HFFc6 (cell line): Measurements from ENCODE around the gene CDC45. TPM values are rescaled to one million over a fixed set of nuclear protein-coding genes. Genes with fewer than 3 reads are reported as not detected.
A peak's percentile ranks its signal among the peaks of the same experiment; 100 is the strongest.

ENCODE experiments used
- DNase-seq: peaks from one replicate; pipeline ENCODE4 v3.0.0-alpha.2; 2018
- H3K27ac Mint-ChIP-seq: 2 replicates; pipeline ENCODE4 v1.8.0; 2020; ENCODE audit warnings: mild to moderate bottlenecking, mixed read lengths
- H3K27me3 Mint-ChIP-seq: 2 replicates; pipeline ENCODE4 v1.8.0; 2021; ENCODE audit warnings: mild to moderate bottlenecking, moderate library complexity, mixed read lengths; ENCODE audit not compliant: insufficient read depth
- H3K36me3 Mint-ChIP-seq: 2 replicates; pipeline ENCODE4 v1.8.0; 2021; ENCODE audit warnings: low read depth, mixed read lengths
- H3K4me1 Mint-ChIP-seq: 2 replicates; pipeline ENCODE4 v1.8.0; 2020; ENCODE audit warnings: low read depth, mixed read lengths
- H3K4me3 Mint-ChIP-seq: 2 replicates; pipeline ENCODE4 v1.8.0; 2020; ENCODE audit warnings: mild to moderate bottlenecking, moderate library complexity, mixed read lengths
- H3K9me3 Mint-ChIP-seq: 2 replicates; pipeline ENCODE4 v1.8.0; 2020; ENCODE audit warnings: mild to moderate bottlenecking, mixed read lengths
- total RNA-seq, 6 experiments: library from RNA; stranded (reverse); fragmentation: NEBNext Ultra II Directional; extraction: Animal tissue kit (Norgen Biotek cat#: 25700); gene quantifications; 2 replicates in 1 of 6; 3 replicates in 5 of 6; pipeline ENCODE4 v1.2.3, GENCODE V29; 2021
- TF ChIP-seq, protein P1 (sequence below): fragments of 200-600 bp; sonication (generic); IDR thresholded peaks from 2 replicates; pipeline ENCODE4 v1.5.0; 2021; ENCODE audit warnings: antibody characterized with exemption, mild to moderate bottlenecking

Gene CDC45
- total RNA-seq, 6 experiments from 2014 or later = 8.8 to 17.4 (median 16.2) TPM

DNA sequence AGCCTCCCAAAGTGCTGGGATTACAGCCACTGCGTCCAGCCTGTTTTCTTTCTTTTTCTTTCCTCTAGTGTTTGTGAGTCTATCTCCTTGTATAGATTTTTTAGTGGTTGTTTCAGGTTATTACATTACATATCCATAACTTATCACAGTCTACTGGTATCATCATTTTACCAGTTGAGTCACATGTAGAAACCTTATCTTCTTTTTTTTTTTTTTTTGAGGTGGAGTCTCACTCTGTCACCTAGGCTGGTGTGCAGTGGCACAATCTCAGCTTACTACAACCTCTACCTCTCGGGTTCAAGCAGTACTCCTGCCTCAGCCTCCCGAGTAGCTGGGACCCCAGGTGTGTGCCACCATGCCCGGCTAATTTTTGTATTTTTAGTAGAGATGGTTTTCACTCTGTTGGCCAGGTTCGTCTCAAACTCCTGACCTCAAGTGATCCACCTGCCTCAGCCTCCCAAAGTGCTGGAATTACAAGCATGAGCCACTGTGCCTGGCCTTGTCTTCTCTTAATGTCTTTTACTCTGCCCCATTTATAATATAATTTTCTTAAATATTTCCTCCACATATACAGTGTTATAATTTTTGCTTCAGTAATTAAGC, 11.0 kb downstream of the CDC45 start:
- TF ChIP-seq, protein P1, sequence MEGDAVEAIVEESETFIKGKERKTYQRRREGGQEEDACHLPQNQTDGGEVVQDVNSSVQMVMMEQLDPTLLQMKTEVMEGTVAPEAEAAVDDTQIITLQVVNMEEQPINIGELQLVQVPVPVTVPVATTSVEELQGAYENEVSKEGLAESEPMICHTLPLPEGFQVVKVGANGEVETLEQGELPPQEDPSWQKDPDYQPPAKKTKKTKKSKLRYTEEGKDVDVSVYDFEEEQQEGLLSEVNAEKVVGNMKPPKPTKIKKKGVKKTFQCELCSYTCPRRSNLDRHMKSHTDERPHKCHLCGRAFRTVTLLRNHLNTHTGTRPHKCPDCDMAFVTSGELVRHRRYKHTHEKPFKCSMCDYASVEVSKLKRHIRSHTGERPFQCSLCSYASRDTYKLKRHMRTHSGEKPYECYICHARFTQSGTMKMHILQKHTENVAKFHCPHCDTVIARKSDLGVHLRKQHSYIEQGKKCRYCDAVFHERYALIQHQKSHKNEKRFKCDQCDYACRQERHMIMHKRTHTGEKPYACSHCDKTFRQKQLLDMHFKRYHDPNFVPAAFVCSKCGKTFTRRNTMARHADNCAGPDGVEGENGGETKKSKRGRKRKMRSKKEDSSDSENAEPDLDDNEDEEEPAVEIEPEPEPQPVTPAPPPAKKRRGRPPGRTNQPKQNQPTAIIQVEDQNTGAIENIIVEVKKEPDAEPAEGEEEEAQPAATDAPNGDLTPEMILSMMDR = no peak
- Mint-ChIP-seq H3K4me1 (peaks cover under 1% of the 10 kb centered on the region; the same call in 1 of the 2 replicates), H3K27me3 (0 out of 2 replicates have a peak, but pooled peaks cover 2% of the 10 kb centered on the region), H3K27ac (no peak overlapping the region), H3K4me3 (no peak overlapping the region), H3K9me3 (no peaks in the 10 kb centered on the region), H3K36me3 (no peaks in the 10 kb centered on the region; the same call in 1 of the 2 replicates)
- no peak for DNase-seq

DNA sequence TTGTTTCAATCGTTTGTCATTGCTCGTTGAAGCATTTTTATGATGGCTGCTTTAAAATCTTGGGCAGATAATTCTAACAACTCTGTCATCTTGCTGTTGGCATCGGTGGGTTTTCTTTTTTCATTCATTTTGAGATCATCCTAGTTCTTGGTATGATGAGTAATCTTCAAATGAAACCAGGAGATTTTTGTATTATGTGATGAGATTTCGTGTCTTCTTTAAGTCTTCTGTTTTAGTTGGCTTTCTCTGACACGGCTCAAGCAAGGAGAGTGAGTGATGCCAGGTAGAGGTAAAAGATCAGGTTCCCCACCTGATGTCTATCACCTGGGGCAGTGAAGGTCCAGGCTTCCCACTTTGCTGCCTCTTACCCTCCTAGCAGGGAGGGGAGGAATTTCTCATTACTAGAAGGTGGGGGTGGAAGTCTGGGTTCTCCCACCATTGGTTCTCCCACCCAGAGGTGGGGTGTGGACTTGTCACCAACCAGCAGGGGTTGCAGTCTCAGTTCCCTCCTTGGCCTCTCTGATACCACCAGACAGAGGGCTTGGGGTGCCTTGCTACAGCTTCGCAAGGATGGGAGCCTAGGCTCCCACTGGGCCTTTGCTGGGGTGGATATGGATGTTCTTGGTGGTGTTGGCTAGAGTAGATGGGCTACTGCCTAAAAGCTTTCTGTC, 12.9 kb downstream of the CDC45 start:
- Mint-ChIP-seq H3K9me3 (no peaks in the 10 kb centered on the region), H3K27me3 (peaks cover 2% of the 10 kb centered on the region; the same call in 1 of the 2 replicates), H3K27ac (no peak overlapping the region), H3K36me3 (peaks cover 4% of the 10 kb centered on the region), H3K4me3 (no peak overlapping the region), H3K4me1 (peaks cover 14% of the 10 kb centered on the region)
- TF ChIP-seq, protein P1 = no peak
- DNase-seq = no peak

DNA sequence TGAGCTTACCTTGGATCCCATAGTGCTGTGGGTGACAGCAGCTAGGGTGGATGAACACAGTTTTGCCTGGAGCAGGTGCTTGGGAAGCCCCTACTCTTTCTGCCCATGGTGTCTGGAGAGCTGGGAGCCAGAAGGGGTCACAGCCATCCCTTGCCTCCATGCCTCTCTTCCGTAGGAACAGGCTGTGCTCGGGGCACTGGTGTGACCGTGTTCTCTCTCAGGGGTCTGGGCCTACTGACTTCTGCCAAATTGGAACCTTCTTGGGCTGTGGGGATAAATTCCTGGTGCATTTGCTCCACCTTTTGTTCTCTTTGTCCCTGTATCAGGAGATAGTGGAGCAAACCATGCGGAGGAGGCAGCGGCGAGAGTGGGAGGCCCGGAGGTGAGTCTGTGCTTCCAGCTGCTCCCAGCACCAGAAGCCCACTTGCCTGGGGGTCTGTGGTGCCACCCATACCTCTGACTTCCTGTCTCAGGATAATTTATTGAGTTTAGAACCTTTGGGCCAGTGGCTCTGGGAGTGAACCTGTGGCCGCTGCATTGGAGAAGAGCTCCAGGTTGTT, 14.4 kb downstream of the CDC45 start:
- Mint-ChIP-seq H3K27me3 (peaks cover 2% of the 10 kb centered on the region; the same call in 1 of the 2 replicates), H3K27ac (no peak overlapping the region), H3K4me1 (peaks cover 15% of the 10 kb centered on the region), H3K36me3 (peaks cover 4% of the 10 kb centered on the region), H3K4me3 (no peak overlapping the region), H3K9me3 (no peaks in the 10 kb centered on the region)
- DNase-seq = no peak
- TF ChIP-seq, protein P1 = no peak

DNA sequence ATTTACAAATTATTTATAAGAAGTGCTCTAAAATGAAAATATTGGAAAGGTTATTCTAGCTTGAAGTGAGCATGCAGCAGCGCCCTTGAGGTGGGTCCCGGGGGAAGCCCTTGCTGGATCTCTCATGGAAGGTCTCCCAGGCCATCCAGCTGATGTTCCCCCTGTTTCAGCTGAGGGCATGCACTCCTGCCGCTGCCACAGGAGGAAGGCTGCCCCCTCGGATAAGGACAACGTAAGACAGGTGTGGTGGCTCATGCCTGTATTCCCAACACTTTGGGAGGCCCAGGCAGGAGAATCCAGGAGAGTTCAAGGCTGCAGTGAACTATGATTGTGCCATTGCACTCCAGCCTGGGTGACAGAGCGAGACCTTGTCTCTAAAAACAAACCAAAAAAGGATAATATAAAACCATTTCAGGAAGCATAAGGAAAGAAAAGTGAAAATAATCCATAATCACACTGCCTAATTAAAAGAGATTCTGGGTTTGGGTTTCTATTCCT, 15.0 kb downstream of the CDC45 start:
- Mint-ChIP-seq H3K36me3 (peaks cover 4% of the 10 kb centered on the region), H3K27me3 (peaks cover 2% of the 10 kb centered on the region; the same call in 1 of the 2 replicates), H3K27ac (no peak overlapping the region), H3K9me3 (no peaks in the 10 kb centered on the region), H3K4me3 (no peak overlapping the region), H3K4me1 (peaks cover 15% of the 10 kb centered on the region)
- TF ChIP-seq, protein P1 = no peak
- no peak for DNase-seq

DNA sequence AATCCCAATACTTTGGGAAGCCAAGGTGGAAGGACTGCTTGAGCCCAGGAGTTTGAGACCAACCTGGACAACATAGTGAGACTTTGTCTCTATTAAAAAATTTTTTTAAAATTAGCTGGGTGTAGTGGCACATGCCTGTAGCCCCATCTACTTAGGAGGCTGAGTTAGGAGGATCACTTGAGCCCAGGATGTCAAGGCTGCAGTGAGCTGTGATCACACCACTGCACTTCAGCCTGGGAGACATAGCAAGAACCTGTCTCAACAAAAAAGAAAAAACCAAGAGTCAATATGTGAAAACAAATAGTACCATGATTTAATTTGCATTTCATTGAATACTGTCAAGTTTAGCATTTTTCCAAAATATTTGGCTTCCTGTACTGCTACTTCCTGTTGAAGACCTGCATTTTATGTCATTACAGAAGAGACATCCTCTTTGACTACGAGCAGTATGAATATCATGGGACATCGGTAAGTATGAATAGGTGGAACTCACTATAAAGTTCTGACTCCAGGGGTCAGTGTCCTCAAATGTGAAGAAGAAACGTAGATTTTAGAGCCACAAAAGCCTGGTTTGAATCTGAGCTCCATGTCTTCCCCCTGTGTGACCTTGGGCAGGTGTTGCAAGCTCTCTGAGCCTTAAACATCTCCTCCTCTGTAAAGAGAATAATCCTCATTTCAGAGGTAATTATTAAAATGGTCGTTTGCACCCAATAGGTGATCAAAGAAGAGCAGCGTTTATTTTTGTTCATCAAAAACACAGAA, 16.0 kb downstream of the CDC45 start:
- DNase-seq = peak; percentile 23
- Mint-ChIP-seq H3K4me3 (no peak overlapping the region), H3K27ac (peak overlapping the region; percentile 53; the same call in 1 of the 2 replicates), H3K9me3 (no peaks in the 10 kb centered on the region), H3K4me1 (peaks cover 15% of the 10 kb centered on the region), H3K36me3 (peaks cover 4% of the 10 kb centered on the region), H3K27me3 (peaks cover 2% of the 10 kb centered on the region; the same call in 1 of the 2 replicates)
- TF ChIP-seq, protein P1 = peak; percentile 69
